CD4-positive, alpha-beta T cell (primary cell): ENCODE measurements around the gene HPD. TPM values are rescaled to one million over a fixed set of nuclear protein-coding genes. Genes with fewer than 3 reads are reported as not detected.

Experiments used
- ATAC-seq: fragments of 200-7000 bp; cut with Tn5 transposase; one replicate; pipeline ENCODE4 v1.10.0; 2022; ENCODE audit warnings: mild to moderate bottlenecking; ENCODE audit not compliant: poor library complexity
- CTCF ChIA-PET: fragments of 350-600 bp; sonication (Branson Sonifier 250); formaldehyde crosslinking; loops from one replicate; lab custom pipeline; 2021; ENCODE audit warnings: antibody characterized with exemption, inconsistent platforms; lab: Charles Lee
- POLR2A ChIA-PET: fragments of 350-600 bp; sonication (Branson Sonifier 250); formaldehyde crosslinking; loops from one replicate; lab custom pipeline; 2021; ENCODE audit warnings: antibody characterized with exemption, inconsistent platforms; lab: Charles Lee
- DNase-seq, 14 experiments: peaks; one replicate each; pipeline ENCODE4 v3.0.0-alpha.2; 2013 to 2020; ENCODE audit warnings: mixed read lengths in 2 of 14
- H3K27ac ChIP-seq, 2 donors: one replicate each; pipeline versions ENCODE4 v1.5.1 to v1.7.0; 2013; ENCODE audit warnings: low read length in 2 of 2, low read depth in 1 of 2, mild to moderate bottlenecking in 1 of 2
- H3K27me3 ChIP-seq, 2 experiments: 1 replicate in 1 of 2; 2 replicates in 1 of 2; pipeline versions ENCODE4 v1.6.1 to v1.7.0; 2013; ENCODE audit warnings: low read length in 2 of 2, control low read depth in 1 of 2, mild to moderate bottlenecking in 1 of 2, moderate library complexity in 1 of 2; ENCODE audit not compliant: insufficient read depth in 2 of 2, control insufficient read depth in 1 of 2
- H3K36me3 ChIP-seq: one replicate; pipeline ENCODE4 v1.6.1; 2013; ENCODE audit warnings: low read length, control low read depth; ENCODE audit not compliant: insufficient read depth
- H3K4me1 ChIP-seq: one replicate; pipeline ENCODE4 v1.6.1; 2013; ENCODE audit warnings: low read length, control low read depth; ENCODE audit not compliant: insufficient read depth
- H3K4me3 ChIP-seq: one replicate; pipeline ENCODE4 v1.5.1; 2013; ENCODE audit warnings: mild to moderate bottlenecking, low read length, moderate library complexity
- H3K9me3 ChIP-seq, 2 experiments: 1 replicate in 1 of 2; 2 replicates in 1 of 2; pipeline versions ENCODE4 v1.6.1 to v1.7.0; 2013; ENCODE audit warnings: low read length in 2 of 2, mild to moderate bottlenecking in 2 of 2, control low read depth in 1 of 2, moderate library complexity in 1 of 2; ENCODE audit not compliant: control insufficient read depth in 1 of 2, insufficient read depth in 1 of 2
- H3K27ac Mint-ChIP-seq: one replicate; pipeline ENCODE4 v1.8.0; 2020; ENCODE audit warnings: mixed read lengths
- H3K27me3 Mint-ChIP-seq: one replicate; pipeline ENCODE4 v1.8.0; 2021; ENCODE audit warnings: mixed read lengths
- H3K36me3 Mint-ChIP-seq: one replicate; pipeline ENCODE4 v1.8.0; 2021; ENCODE audit warnings: low read depth, mixed read lengths
- H3K4me1 Mint-ChIP-seq: one replicate; pipeline ENCODE4 v1.8.0; 2021; ENCODE audit warnings: low read depth, mixed read lengths
- H3K4me3 Mint-ChIP-seq: one replicate; pipeline ENCODE4 v1.8.0; 2020; ENCODE audit warnings: mild to moderate bottlenecking, mixed read lengths
- H3K9me3 Mint-ChIP-seq: one replicate; pipeline ENCODE4 v1.8.0; 2020; ENCODE audit warnings: mixed read lengths
- intact Hi-C, 2 experiments: fragments of 100-400 bp; cut with DNase I in 1 of 2; cut with micrococcal nuclease in 1 of 2; formaldehyde crosslinking; loops; one replicate each; pipeline versions ENCODE4 v1.15.1 to v1.9.0; 2023 to 2025; cut with DNase I, micrococcal nuclease
- total RNA-seq, 174 experiments: library from RNA in 2 of 174; stranded (reverse) in 2 of 174; gene quantifications; one replicate each; pipeline ENCODE4 v1.2.3 and lab custom pipeline; 2021 to 2026
- TF ChIP-seq, protein P1 (sequence below): fragments of 200-600 bp; IDR thresholded peaks from one replicate; pipeline ENCODE4 v1.8.0; 2022; ENCODE audit warnings: antibody characterized with exemption, mild to moderate bottlenecking

HPD gene
- total RNA-seq, 2 experiments from 2014 or later: not detected

DNA sequence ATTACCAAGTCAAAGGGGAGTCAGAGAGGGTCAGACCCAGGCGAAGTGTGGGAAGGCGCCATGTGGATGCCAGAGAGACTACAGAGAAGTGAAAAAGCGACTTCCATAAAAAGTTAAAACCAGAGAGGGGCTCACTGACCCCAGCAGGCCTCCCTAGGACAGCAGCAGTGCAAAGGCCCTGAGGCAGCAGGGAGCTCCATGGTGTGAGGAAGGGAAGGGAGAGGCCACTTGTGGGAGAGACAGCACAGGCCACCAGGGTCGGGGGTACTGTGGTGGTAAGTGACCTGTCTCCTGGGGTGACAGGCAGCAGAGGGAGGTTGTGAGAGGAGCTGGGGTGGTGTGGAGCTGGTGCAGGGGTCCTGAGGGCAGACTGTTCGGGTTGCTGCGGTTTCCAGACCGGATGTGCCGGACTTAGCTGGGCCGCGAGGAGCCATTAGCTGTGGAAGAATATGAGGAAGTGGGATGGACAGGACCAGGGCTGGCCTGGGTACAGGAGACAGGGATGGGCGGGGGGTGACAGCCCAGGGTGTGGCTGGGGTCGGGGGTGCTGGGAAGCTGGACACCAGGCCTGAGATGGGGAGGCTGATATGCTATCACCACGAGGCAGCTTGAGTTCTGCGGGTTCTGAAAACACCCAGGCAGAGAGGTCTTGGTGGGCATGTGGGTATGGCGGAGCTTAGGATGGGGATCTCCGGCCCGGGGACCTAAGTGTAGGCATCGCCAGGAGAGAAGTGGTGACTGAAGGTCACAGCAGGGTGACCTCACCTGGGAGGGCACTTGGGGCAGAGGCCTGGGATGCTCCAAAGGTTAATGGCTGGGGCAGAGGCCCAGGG lies 32.1 kb downstream of the HPD start:
- POLR2A ChIA-PET: interaction anchor here (0.9 to 1.2 kb wide), 3 partner anchors 10 to 44 kb away, joined by 3 to 4 read pairs (median 3); no protein-coding TSS in a partner anchor
- H3K4me1 Mint-ChIP-seq: no peaks in the 10 kb centered on the region
- no peaks in the 10 kb centered on the region for H3K9me3 Mint-ChIP-seq
- intact Hi-C loops: no loop called here
- DNase-seq (no peak), ATAC-seq (no peak)
- Histone ChIP-seq H3K4me1 (no peaks in the 10 kb centered on the region), H3K27me3 (no peaks in the 10 kb centered on the region), H3K27ac (no peak overlapping the region), H3K4me3 (no peak overlapping the region), H3K36me3 (peaks cover 91% of the 10 kb centered on the region), H3K9me3 (no peaks in the 10 kb centered on the region)
- CTCF ChIA-PET: interaction anchor here (5.7 kb wide), 1 partner anchor 32 kb away, joined by 38 read pairs; the partner anchor contains the start of gene RHOF
- H3K27me3 Mint-ChIP-seq: no peaks in the 10 kb centered on the region
- H3K27ac Mint-ChIP-seq: peak overlapping the region; percentile 58
- TF ChIP-seq, protein P1, sequence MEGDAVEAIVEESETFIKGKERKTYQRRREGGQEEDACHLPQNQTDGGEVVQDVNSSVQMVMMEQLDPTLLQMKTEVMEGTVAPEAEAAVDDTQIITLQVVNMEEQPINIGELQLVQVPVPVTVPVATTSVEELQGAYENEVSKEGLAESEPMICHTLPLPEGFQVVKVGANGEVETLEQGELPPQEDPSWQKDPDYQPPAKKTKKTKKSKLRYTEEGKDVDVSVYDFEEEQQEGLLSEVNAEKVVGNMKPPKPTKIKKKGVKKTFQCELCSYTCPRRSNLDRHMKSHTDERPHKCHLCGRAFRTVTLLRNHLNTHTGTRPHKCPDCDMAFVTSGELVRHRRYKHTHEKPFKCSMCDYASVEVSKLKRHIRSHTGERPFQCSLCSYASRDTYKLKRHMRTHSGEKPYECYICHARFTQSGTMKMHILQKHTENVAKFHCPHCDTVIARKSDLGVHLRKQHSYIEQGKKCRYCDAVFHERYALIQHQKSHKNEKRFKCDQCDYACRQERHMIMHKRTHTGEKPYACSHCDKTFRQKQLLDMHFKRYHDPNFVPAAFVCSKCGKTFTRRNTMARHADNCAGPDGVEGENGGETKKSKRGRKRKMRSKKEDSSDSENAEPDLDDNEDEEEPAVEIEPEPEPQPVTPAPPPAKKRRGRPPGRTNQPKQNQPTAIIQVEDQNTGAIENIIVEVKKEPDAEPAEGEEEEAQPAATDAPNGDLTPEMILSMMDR: no peak
- peak overlapping the region; percentile 31 for H3K4me3 Mint-ChIP-seq
- peaks cover 89% of the 10 kb centered on the region for H3K36me3 Mint-ChIP-seq

DNA sequence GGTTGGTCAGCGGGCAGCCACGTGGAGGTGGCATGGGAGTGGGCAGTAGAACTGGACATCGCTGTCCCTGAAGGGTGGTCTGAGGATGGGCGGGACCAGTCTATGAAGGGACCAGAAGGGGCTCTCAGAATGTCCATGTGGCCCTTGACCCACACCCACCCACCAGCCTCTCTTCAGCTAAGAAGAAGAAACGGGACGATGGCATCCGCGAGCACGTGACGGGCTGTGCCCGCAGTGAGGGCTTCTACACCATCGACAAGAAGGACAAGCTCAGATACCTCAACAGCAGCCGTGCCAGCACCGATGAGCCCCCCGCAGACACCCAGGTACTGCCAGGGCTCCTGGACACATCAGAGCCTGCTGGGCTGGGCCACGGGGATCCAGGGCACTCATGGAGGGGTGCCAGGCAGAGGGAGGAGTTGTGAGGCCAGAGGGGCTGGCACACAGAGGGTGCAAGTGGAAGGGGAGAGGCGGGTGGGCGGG lies 33.6 kb downstream of the HPD start:
- H3K4me3 Mint-ChIP-seq: no peak overlapping the region
- no peaks in the 10 kb centered on the region for H3K4me1 Mint-ChIP-seq
- H3K9me3 Mint-ChIP-seq: no peaks in the 10 kb centered on the region
- POLR2A ChIA-PET: interaction anchor here (1.2 to 1.3 kb wide), 2 partner anchors 9 to 22 kb away, joined by 3 read pairs; no protein-coding TSS in a partner anchor
- TF ChIP-seq, protein P1: no peak
- Histone ChIP-seq H3K27me3 (no peaks in the 10 kb centered on the region), H3K27ac (no peak overlapping the region), H3K4me3 (no peak overlapping the region), H3K4me1 (no peaks in the 10 kb centered on the region), H3K9me3 (no peaks in the 10 kb centered on the region), H3K36me3 (peaks cover 91% of the 10 kb centered on the region)
- DNase-seq (no peak), ATAC-seq (no peak)
- CTCF ChIA-PET: interaction anchor here (1.4 to 5.7 kb wide), 2 partner anchors 13 to 31 kb away, joined by 6 to 38 read pairs; partner anchors contain the start of gene RHOF
- peak overlapping the region; percentile 30 for H3K27ac Mint-ChIP-seq
- peaks cover 89% of the 10 kb centered on the region for H3K36me3 Mint-ChIP-seq
- intact Hi-C loops: no loop called here
- H3K27me3 Mint-ChIP-seq: no peaks in the 10 kb centered on the region

DNA sequence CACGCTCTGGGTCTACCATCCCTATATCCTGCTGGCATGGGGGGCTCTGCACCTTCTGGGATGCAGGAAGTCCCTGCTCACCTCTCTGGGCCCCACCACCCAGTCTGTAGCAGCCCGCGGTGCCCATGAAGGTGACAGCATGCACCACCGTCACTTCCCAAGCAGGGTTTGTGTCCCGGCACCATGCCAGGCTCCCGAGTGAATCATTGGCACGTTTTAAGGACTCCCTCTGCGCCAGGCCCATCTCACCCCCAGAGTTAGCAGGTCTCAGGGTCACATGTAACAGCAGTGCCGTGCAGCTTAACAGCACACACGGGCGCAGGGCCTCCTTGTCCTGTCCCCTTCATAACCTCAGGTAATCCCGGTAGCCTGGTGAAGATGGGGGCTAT lies 34.9 kb downstream of the HPD start:
- Histone ChIP-seq H3K36me3 (peaks cover 89% of the 10 kb centered on the region), H3K27ac (no peak overlapping the region), H3K27me3 (no peaks in the 10 kb centered on the region), H3K4me1 (no peaks in the 10 kb centered on the region), H3K4me3 (no peak overlapping the region), H3K9me3 (no peaks in the 10 kb centered on the region)
- ChIA-PET POLR2A (interaction anchor here (0.8 kb wide), 1 partner anchor 22 kb away, joined by 3 read pairs; no protein-coding TSS in a partner anchor), CTCF (interaction anchor here (0.9 to 5.7 kb wide), 3 partner anchors 12 to 29 kb away, joined by 4 to 38 read pairs (median 6); partner anchors contain the start of gene RHOF)
- H3K9me3 Mint-ChIP-seq: no peaks in the 10 kb centered on the region
- intact Hi-C loops: loop anchor here in 1 of 2 experiments (5.0 kb wide), 1 partner anchor 36 kb away; no protein-coding TSS in a partner anchor
- no peak overlapping the region for H3K4me3 Mint-ChIP-seq
- DNase-seq (no peak), ATAC-seq (no peak)
- H3K4me1 Mint-ChIP-seq: no peaks in the 10 kb centered on the region
- peaks cover 86% of the 10 kb centered on the region for H3K36me3 Mint-ChIP-seq
- H3K27ac Mint-ChIP-seq: peak overlapping the region; percentile 30
- TF ChIP-seq, protein P1: no peak
- no peaks in the 10 kb centered on the region for H3K27me3 Mint-ChIP-seq
